GM12891 (cell line): ENCODE measurements around the gene MYO5C.

Experiments used
- DNase-seq: peaks from one replicate; pipeline ENCODE4 v3.0.0; 2011; ENCODE audit warnings: low spot score; ENCODE audit not compliant: insufficient read length
- FAIRE-seq: peaks from 2 replicates; lab custom pipeline; 2011; peaks lifted over from hg19 to GRCh38; lab: Jason Lieb, UNC
- PAX5 ChIP-seq: IDR thresholded peaks from 2 replicates; pipeline ENCODE4 v1.6.1; 2011; ENCODE audit warnings: low read length, moderate library complexity, mild to moderate bottlenecking; ENCODE audit not compliant: insufficient read depth, severe bottlenecking
- POLR2A ChIP-seq: IDR thresholded peaks from 2 replicates; pipeline ENCODE4 v1.6.1; 2011; ENCODE audit warnings: low read depth, low read length, control low read depth
- POLR2AphosphoS5 ChIP-seq: IDR thresholded peaks from 2 replicates; pipeline ENCODE4 v1.6.1; 2011; ENCODE audit warnings: low read depth, low read length, control low read depth
- POU2F2 ChIP-seq: IDR thresholded peaks from 2 replicates; pipeline ENCODE4 v1.6.1; 2011; ENCODE audit warnings: low read depth, mild to moderate bottlenecking, control low read depth, low read length, moderate library complexity
- SPI1 ChIP-seq: IDR thresholded peaks from 2 replicates; pipeline ENCODE4 v1.6.1; 2011; ENCODE audit warnings: low read depth, low read length, control low read depth
- TAF1 ChIP-seq: IDR thresholded peaks from 2 replicates; pipeline ENCODE4 v1.6.1; 2011; ENCODE audit warnings: low read depth, low read length, control low read depth

MYO5C gene

DNA sequence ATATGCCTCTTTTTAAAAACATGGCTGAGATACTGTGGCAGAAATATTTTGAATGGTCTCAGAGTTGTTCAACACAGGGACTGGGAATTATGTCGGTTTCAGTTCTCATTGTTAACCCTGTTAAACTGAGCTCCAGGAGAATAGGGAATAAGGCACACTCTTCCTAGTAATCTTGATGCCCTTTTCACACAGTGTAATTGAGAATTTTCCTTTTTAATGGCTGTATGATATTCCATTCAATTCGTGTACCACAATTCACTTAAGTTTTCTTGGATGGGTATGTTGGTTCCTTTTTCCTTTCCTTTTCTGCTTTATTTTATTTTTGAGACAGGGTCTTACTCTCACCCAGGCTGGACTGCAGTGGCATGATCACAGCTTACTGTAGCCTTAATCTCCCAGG is 149.3 kb downstream of the MYO5C start:
- DNase-seq (no peak), FAIRE-seq (no peak)
- TF ChIP-seq POU2F2 (no peak), PAX5 (no peak), SPI1 (no peak)

GRCh38 chr15:52144656-52145178 is 150.9 kb downstream of the MYO5C start:
- FAIRE-seq: no peak
- TF ChIP-seq POU2F2: no peak
- TF ChIP-seq TAF1: no peak
- no peak for TF ChIP-seq POLR2AphosphoS5
- TF ChIP-seq SPI1: no peak
- no peak for TF ChIP-seq PAX5
- TF ChIP-seq POLR2A: no peak

GRCh38 chr15:52143873-52144272 is 151.7 kb downstream of the MYO5C start:
- FAIRE-seq: no peak
- no peak for DNase-seq
- TF ChIP-seq PAX5: no peak
- TF ChIP-seq SPI1: no peak
- TF ChIP-seq TAF1: no peak
- no peak for TF ChIP-seq POLR2A
- TF ChIP-seq POU2F2: no peak
- TF ChIP-seq POLR2AphosphoS5: no peak

More at GRCh38 chr15:52144656-52145178, 150.9 kb downstream of the MYO5C start:
- DNase-seq: no peak
